HTERT RPE-1 (cell line): ENCODE results near the gene BMERB1.
"Not testable (repeated sequence)": the region's sequence is repeated elsewhere in the genome, so short reads cannot be mapped to it uniquely, and the experiment has no call there.

ENCODE experiments used
- in situ Hi-C: fragments of 300-500 bp; cut with MboI; formaldehyde crosslinking; loops from 4 replicates; pipeline ENCODE4 v1.14.3; 2020; ENCODE audit warnings: low sequenced_read_pairs

BMERB1 gene

DNA sequence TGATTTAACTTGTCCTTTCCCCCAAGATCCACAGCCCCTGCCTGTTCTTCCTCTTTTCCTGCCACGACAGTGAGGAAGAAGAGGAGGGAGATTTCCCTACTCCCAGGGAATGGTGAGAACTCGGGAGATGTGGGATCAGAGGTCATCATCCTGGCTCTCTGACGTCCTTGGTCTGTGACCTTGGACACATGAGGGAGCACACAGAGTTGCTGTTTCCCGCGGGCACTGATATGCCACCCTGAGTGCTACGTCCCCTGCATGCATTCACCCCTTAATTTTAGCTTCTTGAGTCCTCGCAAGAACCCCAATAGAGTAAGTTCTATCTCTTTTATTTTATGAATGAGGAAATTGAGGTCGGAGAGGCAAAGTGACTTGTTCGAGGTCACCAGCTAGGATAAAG, 85.4 kb downstream of the BMERB1 start:
- in situ Hi-C loops = no loop called here

DNA sequence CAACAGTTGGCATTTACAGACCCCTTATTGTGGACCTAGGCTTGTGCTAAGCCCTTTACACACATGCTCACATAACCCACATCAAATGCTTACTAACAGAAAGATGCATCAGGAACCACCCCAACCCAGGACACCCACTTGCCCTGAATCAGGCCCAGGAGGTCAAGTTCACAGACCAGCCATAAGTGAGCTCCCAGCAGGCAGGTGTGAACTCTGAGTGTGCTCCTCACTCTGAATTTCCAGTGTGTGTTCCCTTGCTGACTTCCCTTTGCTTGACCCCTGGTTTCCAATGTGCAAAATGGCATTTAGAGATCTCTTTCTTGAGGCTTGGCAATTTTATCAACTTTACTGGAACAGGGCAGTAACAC, 87.0 kb downstream of the BMERB1 start:
- in situ Hi-C loops = no loop called here

DNA sequence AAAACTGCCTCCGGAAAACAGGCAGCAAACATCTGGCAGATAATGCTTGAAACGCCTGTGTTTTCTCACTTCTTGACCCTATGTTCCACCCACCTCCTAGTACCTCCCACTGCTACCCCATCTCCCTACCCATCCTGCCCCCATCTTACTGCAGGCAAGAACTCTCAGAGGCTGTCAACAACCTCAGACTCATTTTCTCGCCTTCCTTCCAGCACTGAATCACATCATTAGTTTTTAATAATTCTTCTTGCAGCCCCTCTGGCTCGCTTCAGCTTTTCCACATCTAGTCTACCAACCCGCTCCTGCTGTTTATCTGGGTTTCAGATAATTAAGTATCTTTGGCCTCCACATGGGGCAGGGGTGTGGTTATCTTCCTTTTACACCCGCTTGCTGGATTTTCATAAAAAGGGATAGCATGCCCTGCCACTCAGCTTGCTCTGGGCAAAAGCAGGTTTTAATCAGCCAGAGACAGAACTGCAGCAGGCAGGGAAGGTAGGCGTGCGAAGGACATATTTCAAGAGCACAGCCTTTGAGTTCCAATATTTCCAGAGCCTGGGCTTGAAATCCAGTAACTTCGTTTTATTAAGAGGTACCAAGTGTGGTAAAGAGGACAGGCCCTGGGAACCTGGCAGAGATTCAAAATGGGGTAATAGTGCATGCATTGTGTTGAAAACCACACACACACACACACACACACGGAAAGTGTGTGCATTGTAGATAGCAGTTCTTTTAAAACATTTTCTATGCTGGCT, 87.5 kb downstream of the BMERB1 start:
- in situ Hi-C loops = no loop called here

DNA sequence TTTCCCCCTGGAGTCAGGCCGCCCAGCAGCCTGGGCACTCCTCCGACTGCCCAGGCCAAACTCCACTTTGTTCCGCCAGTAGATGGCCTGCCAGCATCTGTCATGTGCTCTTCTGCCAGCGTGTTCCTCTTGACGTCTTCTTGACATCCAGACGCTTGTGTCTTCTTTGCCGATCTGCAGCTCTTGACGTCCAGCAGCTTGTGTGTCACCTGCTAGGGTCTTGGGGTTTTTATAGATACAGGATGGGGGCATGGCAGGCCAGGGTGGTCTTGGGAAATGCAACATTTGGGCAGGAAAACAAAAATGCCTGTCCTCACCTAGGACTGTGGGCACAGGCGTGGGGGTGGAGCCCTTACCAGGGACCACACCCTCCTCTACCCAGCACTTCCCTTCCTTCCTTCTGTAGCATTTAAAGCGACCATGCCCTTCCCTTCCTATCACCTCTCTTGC, 88.7 kb downstream of the BMERB1 start:
- in situ Hi-C loops = no loop called here

DNA sequence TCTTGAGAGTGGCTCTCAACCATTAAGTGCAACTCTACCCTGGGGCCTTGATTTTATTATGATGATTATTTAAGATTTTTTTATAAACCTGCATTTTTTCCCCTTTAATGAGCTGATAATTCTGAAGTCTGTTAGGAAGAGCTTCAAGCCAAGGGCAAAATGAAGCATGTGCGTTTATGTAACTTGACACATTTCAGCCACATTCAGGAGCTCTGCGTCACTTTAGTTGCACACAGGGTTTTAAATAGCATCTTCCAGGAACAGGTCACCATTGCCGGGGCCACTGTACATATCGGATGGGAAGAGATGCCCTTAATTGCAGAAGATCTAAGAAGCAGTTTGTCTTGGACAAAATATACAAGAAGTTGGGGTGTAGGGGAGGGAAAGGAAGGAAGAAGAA, 89.6 kb downstream of the BMERB1 start:
- in situ Hi-C loops = no loop called here

DNA sequence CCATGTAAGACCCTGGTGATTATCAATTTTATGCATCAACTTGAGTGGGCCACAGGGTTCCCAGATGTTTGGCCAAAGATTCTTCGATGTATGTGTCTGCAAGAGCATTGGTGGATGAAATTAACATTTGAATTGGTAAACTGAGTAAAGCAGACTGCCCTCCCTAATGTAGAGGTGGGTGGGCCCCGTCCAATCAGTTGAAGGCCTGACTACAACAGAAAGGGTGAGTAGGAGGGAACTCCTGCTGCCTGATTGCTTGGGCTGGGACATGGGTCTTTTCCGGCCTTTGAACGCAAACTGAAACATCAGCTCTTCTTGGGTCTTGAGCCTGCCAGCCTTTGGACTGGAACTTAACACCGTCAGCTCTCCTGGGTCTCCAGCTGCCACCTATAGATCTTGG, 90.6 kb downstream of the BMERB1 start:
- in situ Hi-C loops = no loop called here

DNA sequence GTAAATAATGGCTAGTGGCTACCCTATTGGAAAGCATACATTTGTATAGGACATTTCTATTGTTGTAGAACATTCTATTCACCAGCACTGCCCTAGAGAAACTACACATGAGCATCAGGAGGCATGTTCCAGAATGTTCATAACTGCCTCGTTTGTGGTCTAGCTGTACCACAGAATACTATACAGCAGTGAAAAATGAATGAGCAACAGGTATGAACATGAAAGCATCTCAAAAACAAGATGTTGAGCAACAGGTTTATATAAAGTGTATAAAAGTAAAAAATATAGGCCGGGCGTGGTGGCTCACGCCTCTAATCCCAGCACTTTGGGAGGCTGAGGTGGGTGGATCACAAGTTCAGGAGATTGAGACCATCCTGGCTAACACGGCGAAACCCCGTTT, 91.7 kb downstream of the BMERB1 start:
- in situ Hi-C loops = no loop called here

DNA sequence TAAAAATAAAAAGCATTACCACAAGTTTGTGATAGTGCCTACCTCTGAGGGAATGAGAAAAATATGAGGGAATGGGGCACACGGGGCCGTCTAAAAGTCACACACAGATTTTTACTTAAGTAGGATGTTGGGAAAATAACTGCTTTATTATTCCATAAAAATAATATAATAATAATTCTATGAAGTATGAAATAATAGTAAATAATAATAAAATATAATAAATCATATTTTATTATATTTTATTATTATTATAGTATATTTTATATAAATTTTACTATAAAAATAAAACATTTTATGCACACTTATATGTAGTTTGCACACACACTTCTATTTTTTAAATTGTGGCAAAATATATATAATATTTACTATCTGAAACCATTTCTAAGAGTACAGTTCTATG, 92.3 kb downstream of the BMERB1 start:
- in situ Hi-C loops = no loop called here

DNA sequence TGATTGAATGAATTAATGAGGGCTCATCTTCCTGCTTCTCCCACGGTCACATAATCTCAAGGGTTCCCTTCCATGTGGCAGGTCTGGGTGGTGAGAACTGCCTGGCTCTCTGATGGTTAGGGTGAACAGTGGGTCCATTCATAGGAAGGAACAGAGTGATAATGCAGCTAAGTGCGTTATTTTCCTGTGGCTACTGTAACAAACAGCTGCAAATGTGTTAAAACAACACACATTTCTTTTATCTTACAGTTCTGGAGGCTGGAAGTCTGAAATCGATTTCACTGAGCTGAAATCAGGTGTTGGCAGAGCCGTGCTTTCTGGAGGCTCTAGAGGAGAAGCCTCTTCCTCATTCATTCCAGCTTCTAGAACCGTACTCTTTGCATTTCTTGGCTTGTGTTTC, 95.3 kb downstream of the BMERB1 start:
- in situ Hi-C loops = no loop called here

DNA sequence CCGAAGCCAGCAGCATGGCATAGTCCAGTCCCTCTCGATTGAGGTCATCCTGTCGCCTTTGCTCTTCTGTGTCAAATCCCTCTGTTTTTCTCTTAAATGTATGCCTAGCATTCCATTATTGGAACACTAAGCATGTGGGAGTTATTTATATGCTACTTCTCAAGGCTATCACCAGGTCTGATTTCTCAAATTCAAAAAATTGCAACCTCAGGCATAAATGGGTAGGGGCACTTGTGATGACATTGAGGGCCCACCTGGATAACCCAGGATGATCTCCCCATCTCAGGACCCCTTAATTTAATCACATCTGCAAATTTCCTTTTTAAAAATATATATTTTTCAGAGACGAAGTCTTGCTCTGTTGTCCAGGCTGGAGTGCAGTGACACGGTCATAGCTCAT, 95.7 kb downstream of the BMERB1 start:
- in situ Hi-C loops = no loop called here

DNA sequence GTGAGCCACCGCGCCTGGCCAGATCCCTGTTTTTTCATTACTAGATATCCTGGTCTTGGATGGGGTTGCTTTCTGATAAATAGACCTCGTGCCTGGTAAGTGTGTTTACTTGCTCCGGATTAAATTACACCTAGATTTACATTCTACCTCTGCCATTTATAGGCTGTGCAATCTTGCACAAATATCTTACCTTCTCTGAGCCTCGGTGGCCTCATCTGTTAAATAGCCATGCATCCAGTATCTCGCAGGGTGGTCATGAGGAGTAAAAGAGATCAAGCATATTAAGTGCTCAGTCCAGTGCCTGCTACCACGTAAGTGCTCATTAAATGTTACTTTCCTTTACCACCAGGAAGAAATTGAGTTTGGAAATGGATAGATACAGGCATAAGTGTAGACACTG, 98.4 kb downstream of the BMERB1 start:
- in situ Hi-C loops = no loop called here

DNA sequence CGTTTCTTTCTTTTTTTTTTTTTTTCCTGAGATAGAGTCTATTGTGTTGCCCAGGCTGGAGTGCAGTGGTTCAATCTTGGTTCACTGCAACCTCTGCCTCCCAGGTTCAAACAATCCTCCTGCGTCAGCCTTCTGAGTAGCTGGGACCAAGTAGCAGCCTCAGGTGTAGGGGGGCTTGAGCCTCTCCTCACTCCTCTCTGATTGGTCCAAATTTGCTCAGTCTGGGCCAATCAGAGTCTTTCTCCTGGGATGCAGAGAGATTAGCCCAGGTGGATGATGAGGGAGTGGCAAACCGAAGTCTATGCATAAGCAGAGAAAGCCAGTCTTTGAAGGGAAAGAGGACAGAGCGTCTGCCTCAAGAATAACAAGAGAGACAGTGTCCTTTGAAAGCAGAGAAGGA, 99.0 kb downstream of the BMERB1 start:
- in situ Hi-C loops = no loop called here

DNA sequence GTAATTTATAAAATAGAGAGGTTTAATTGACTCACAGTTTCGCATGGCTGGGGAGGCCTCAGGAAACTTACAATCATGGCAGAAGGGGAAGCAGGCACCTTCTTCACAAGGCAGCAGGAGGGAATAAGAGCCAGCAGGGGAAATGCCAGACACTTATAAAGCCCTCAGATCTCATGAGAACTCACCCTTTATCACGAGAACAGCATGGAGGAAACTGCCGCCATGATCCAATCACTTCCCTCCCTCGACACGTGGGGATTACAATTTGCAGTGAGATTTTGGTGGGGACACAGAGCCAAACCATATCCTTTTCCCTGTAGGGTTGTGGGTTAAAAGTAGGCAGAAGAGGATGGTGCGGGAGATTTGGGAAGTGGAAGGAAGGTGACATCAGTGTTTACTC, 101.4 kb downstream of the BMERB1 start:
- in situ Hi-C loops = no loop called here

DNA sequence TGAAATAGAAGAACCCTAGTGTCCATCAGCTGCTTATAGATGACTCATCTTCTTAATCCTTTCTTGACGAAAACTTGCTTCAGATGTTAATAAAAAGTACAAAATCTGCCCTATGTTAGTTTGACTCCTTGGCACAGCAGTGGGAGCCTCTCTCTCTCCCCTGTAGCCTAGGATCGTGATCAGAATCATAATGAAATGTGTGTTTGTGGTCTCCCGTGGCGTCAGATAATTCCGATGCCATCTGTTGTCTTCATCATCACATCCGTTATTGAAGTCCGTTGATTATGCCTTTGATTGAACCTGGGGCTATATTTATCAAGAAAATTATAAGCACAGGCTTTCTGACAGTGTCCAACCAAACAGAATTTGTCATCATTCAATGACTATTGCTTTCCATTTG, 102.5 kb downstream of the BMERB1 start:
- in situ Hi-C loops = no loop called here

DNA sequence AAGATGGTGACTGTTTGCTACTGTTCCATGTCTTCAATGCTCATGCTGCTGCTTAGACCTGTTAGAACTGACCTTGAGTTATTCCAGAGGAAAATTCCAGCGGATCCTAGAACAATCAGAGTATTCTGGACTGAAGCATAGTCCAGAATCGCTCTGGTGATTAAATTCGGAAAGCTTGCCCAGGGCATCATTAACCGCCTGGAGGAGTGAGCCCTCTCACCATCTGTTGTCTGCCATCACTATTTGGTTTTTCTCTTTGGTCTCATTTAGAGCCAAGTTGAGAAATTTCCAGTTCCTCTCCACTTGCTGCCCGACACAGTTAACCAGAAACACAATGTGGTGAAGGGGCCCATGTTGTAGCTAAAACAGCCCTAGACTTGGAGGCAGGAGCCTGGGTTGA, 104.1 kb downstream of the BMERB1 start:
- in situ Hi-C loops = no loop called here

DNA sequence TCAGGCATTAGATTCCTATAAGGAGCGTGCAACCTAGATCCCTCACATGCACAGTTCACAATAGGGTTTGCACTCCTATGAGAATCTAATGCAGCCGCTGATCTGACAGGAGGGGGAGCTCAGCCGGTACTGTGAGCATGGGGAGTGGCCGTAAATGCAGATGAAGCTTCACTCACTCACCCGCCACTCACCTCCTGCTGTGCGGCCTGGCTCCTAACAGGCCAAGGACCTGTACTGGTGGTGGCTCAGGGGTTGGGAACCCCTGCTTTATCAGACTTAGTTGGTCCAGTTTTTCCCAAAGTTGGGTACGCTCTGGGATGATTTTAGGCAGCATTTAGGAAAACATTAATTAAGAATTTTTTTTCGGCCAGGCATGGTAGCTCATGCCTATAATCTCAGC, 104.8 kb downstream of the BMERB1 start:
- in situ Hi-C loops = no loop called here

DNA sequence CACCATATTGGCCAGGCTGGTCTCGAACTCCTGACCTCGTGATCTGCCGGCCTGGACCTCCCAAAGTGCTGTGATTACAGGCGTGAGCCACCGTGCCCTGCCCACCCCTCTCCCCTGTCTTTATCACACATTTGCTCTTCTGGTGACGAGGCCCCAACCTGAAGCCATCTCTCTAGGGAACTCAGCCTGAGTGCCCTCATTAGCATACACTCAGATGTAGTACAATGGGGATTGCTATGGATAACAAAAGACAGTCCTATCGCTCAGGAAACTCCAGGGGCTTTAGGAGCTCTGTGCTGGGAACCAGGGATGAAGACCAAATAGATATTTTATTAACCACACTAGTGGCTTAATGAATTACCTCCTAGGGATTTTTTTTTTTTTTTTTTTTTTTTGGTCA, 107.9 kb downstream of the BMERB1 start:
- in situ Hi-C loops = no loop called here

DNA sequence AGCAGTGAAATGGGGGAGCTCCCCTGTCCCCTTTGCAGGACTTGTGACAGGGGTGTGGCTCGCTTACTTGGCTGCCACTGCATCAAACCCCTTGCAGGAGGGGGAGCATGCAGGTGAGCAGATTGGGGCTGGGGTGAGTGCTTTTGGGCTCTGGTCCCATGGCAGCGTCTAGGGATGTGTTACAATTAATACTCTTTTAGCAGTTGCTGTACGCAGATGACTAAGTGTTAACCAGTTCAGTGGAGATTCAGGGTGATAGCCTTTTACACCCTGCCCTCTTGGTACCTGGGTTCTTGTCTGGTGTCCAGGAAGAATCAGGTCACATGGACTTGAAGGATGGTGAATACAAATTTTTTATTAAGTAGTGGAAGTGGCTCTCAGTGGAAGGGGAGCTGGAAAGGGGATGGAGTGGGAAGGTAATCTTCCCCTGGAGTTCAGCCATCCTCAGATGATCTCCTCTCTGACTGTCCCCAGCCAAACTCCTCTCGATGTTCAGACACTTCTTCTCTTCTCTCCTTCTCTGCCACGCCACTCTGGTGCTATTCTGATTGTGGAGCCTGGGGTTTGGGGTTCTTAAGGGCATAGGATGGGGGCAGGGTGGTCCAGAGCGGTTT, 108.5 kb downstream of the BMERB1 start:
- in situ Hi-C loops = no loop called here

DNA sequence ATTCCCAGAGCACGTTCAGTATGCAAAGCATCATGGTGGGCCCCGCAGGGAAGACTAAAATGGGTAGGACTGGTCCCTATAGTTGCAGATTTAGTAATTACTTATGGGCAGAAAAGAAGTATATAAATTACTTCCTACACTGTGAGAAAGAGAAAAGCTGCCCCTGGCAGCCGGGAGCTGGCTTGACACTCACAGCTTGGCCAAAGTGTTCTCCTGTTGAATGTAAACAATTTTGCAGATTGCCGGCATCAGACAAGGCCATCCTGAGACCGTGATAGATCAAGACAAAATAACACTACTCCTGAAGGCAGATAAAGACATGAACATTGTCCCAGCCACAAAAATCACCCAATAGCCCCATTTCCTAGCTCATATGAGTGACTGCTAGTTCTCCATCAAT, 110.0 kb downstream of the BMERB1 start:
- in situ Hi-C loops = no loop called here

DNA sequence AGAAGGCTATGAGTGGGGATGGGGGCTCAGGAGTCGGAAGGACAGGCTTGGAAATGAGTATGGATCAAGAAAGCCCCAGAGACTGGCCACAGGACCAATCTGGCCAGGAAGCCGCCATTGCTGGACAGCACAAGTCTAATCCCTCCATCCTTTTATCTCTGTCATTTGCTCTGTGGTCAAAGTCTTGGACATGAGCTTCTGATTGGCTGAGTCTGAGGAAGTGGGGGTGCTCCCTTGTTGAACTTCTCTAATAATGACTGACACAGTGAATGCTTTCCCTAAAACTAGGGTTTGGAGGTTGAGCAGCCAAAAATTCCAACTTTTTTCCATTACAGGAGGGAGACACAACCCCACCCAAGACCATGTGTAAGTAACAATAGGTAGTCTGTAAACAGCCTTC, 111.2 kb downstream of the BMERB1 start:
- in situ Hi-C loops = no loop called here

DNA sequence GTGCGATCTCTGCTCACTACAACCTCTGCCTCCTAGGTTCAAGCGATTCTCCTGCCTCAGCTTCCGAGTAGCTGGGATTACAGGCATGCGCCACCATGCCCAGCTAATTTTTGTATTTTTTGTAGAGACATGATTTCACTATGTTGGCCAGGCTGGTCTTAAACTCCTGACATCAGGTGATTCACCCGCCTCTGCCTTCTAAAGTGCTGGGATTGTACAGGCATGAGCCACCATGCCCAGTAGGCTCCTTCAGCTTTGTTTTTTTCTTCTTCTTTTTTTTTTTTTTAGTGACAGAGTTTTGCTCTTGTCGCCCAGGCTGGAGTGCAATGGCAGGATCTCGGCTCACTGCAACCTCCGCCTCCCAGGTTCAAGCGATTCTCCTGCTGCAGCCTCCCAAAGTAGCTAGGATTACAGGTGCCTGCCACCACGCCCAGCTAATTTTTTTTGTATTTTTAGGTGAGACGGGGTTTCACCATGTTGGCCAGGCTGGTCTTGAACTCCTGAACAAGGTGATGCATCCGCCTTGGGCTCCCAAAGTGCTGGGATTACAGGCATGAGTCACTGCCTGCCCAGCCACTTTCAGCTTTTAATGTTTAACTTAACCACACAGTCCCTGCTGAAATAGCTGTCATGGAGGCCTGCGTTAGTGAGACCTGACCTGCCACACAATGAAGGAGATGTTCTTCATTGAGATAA, 112.8 kb downstream of the BMERB1 start:
- in situ Hi-C loops = not testable (repeated sequence)

DNA sequence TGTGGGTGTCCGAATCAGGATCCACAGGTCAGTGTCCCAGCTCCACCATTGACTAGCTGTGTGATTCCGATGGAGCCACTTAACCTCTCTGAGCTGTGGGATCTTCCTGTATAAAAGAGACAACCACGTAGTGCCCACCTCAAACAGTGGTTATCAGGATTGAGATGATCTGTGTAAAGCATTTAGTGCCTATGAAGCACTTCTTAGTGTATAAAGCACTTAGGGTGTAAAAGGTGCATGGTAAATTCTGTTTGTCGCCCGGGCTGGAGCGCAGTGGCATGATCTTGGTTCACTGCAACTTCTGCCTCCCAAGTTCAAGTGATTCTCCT, 113.3 kb downstream of the BMERB1 start:
- in situ Hi-C loops = no loop called here
